Heart left ventricle (tissue), 16 donors: ENCODE results near the gene KCNIP3. TPM values are rescaled to one million over a fixed set of nuclear protein-coding genes. Genes with fewer than 3 reads are reported as not detected.

ENCODE experiments used
- ATAC-seq, 4 donors: fragments of 200-7000 bp; cut with Tn5 transposase; one replicate each; pipeline ENCODE4 v1.9.1; 2020 to 2022; ENCODE audit warnings: moderate library complexity in 4 of 4, mild to moderate bottlenecking in 3 of 4, moderate number of reproducible peaks in 1 of 4
- DNase-seq, 5 donors: peaks; one replicate each; pipeline ENCODE4 v3.0.0-alpha.2; 2020
- H3K27ac ChIP-seq, 12 donors: fragments of 200-600 bp; sonication (generic) in 4 of 12; one replicate each; pipeline versions ENCODE4 v1.5.0 to v1.8.0; 2016 to 2022; ENCODE audit warnings: mild to moderate bottlenecking in 2 of 12
- H3K27me3 ChIP-seq, 9 donors: fragments of 200-600 bp; sonication (generic) in 2 of 9; one replicate each; pipeline versions ENCODE4 v1.5.1 to v1.8.0; 2016 to 2022; ENCODE audit warnings: mild to moderate bottlenecking in 3 of 9
- H3K36me3 ChIP-seq, 9 donors: fragments of 200-600 bp; sonication (generic) in 2 of 9; one replicate each; pipeline versions ENCODE4 v1.5.0 to v1.8.0; 2018 to 2022; ENCODE audit warnings: mild to moderate bottlenecking in 2 of 9
- H3K4me1 ChIP-seq, 12 donors: fragments of 200-600 bp; sonication (generic) in 4 of 12; one replicate each; pipeline versions ENCODE4 v1.5.0 to v1.8.0; 2016 to 2022; ENCODE audit warnings: mild to moderate bottlenecking in 3 of 12
- H3K4me3 ChIP-seq, 12 donors: fragments of 200-600 bp; sonication (generic) in 4 of 12; one replicate each; pipeline versions ENCODE4 v1.5.0 to v1.8.0; 2017 to 2022; ENCODE audit warnings: mild to moderate bottlenecking in 9 of 12, moderate library complexity in 4 of 12
- H3K9me3 ChIP-seq, 12 donors: fragments of 200-600 bp; sonication (generic) in 4 of 12; one replicate each; pipeline versions ENCODE4 v1.5.0 to v1.8.0; 2016 to 2022; ENCODE audit warnings: mild to moderate bottlenecking in 1 of 12
- POLR2A ChIP-seq, 2 donors: fragments of 450-650 bp; IDR thresholded peaks; one replicate each; pipeline ENCODE4 v1.6.1; 2017; ENCODE audit warnings: antibody characterized with exemption in 2 of 2, mild to moderate bottlenecking in 2 of 2, moderate library complexity in 2 of 2
- WGBS, 4 donors: extraction: QIAGEN DNeasy Blood & Tissue Kit in 2 of 4; methylation state at CpG; one replicate each; pipeline versions ENCODE4 v1.1.5 to v1.1.7; 2013 to 2018; 5-methylcytosine and 5-hydroxymethylcytosine counted together
- intact Hi-C, 10 donors: fragments of 100-400 bp; cut with DNase I; formaldehyde crosslinking; loops; one replicate each; pipeline versions ENCODE4 v1.11.1 to v1.14.2; 2022
- polyA plus RNA-seq, 2 donors: library from polyadenylated mRNA; stranded (reverse); fragments of 200-250 nt; gene quantifications; one replicate each; pipeline ENCODE4 v1.2.3, GENCODE V29; 2013
- total RNA-seq, 9 donors: library from RNA; depleted of rRNA in 2 of 9; stranded (reverse); fragments of >200 nt in 2 of 9; fragmentation: NEBNext Ultra II Directional in 3 of 9; extraction: Animal tissue kit (Norgen Biotek cat#: 25700) in 3 of 9; gene quantifications; one replicate each; pipeline versions ENCODE4 v1.1.0 to v1.2.4, GENCODE V29; 2016 to 2023
- TF ChIP-seq, protein P1 (sequence below), 12 donors: fragments of 200-600 bp; sonication (generic) in 4 of 12; IDR thresholded peaks; one replicate each; pipeline versions ENCODE4 v1.5.0 to v1.8.0; 2018 to 2022; ENCODE audit warnings: antibody characterized with exemption in 12 of 12, mild to moderate bottlenecking in 5 of 12
- donor health status: ischemic (EF 13 %, LVEDD 7.1; RV severe dilation, severe dysfunction).
- donor health status: healthy with polysubstance abuse.
- donor health status: DM: no; HTN: yes; CAD: no.
- donor health status: DM: no; HTN: no; CAD: no.
- donor health status: ischemic (EF 25% LVEDD 6.9; RV normal size, moderate dysfunction).
- donor health status: ischemic (EF 25% LVEDD 5.7; RV mildly dilated, moderate dysfunction).
- donor health status: healthy.
- donor health status: DM: yes; HTN: yes; CAD: no.
- donor health status: ischemic (EF 35%, LVEDD 5.7; RV mildly dilated, moderate dysfunction).
- donor health status: nonischemic (EF 11% LVEDD 7.7; RV severe dilation, severe dysfunction).
- donor health status: DM: yes; HTN: yes; CAD: no.
- donor health status: PGD.
- donor health status: ischemic (EF 29% LVEDD 5.4; RV normal size, mild dysfunction).
- donor health status: nonischemic (EF 23%, LVEDD 6.1; RV moderate dilation, normal function).

The KCNIP3 gene
- total and polyA plus RNA-seq, 11 donors, result 2.7 to 8.3 (median 4.0) TPM

DNA sequence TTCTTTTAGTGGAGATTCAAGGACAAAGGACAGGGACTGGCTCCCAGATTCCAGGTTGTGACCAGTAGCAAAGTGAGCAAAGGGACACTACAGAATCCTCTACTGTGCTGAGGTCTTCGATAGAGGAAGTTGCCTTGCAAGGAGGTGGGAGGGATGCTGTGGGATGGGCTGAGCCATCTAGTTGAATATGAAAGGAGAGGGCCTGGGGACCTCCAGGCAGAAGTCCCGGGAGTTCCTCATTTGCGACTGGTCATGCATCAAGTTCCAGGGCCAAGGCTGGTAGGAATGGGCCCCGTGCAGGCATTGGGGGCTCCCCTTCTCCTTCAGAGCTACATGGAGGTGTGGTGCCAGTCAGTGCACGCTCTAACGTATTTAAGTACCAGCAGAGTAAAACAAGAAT lies 35.5 kb upstream of the KCNIP3 start:
- TF ChIP-seq, protein P1, sequence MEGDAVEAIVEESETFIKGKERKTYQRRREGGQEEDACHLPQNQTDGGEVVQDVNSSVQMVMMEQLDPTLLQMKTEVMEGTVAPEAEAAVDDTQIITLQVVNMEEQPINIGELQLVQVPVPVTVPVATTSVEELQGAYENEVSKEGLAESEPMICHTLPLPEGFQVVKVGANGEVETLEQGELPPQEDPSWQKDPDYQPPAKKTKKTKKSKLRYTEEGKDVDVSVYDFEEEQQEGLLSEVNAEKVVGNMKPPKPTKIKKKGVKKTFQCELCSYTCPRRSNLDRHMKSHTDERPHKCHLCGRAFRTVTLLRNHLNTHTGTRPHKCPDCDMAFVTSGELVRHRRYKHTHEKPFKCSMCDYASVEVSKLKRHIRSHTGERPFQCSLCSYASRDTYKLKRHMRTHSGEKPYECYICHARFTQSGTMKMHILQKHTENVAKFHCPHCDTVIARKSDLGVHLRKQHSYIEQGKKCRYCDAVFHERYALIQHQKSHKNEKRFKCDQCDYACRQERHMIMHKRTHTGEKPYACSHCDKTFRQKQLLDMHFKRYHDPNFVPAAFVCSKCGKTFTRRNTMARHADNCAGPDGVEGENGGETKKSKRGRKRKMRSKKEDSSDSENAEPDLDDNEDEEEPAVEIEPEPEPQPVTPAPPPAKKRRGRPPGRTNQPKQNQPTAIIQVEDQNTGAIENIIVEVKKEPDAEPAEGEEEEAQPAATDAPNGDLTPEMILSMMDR (IDR thresholded peaks at IDR 0.05), result no peak
- no peak for TF ChIP-seq POLR2A (IDR thresholded peaks at IDR 0.05)
- ATAC-seq (no peak), DNase-seq (no peak)
- WGBS, 4 donors, result 70 to 82% (median 74%) methylated on average over 6 of the region's 6 CpGs
- no peaks in the 10 kb centered on the region for H3K27me3 ChIP-seq
- H3K4me3 ChIP-seq, result no peak overlapping the region
- intact Hi-C loops, result no loop called here
- H3K9me3 ChIP-seq, result peaks cover 0 to 9% (median 0%) of the 10 kb centered on the region in 12 donors
- H3K27ac ChIP-seq, result no peak overlapping the region
- H3K36me3 ChIP-seq, result no peaks in the 10 kb centered on the region
- H3K4me1 ChIP-seq, result peaks cover 0 to 2% (median 0%) of the 10 kb centered on the region in 12 donors

DNA sequence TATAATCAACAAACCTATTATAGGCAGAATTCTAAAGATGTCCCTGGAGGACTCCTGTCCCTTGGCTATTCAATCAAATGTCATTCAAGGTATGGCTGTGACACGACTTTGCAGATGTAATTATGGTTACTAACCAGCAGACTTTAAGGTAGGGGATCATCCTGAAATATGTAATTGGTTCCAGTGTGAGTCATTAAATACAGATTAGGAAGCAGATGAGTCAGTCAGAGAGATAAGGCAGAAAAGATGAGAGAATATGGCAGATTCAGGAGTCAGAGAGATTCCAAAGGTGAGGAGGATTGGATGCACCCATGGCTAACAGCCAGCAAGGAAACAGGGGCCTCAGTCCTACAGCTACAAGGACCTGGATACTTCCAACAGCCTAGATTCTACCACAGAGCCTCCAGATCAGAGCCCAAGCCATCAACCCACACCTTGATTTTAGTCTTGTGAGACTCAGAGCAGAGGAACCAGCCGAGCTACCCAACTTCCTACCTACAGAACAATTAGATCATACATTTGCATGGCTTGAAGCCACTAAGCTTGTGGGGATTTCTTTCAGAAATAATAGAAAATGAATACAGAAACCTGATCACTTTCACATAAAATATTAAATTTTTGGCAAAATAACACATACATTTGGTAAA lies 34.1 kb upstream of the KCNIP3 start:
- DNase-seq (no peak), ATAC-seq (no peak)
- no peaks in the 10 kb centered on the region for H3K27me3 ChIP-seq
- H3K36me3 ChIP-seq, result no peaks in the 10 kb centered on the region
- 72 to 79% (median 74%) methylated on average over 2 of the region's 2 CpGs for WGBS, 4 donors
- no peak overlapping the region for H3K27ac ChIP-seq
- no peaks in the 10 kb centered on the region for H3K9me3 ChIP-seq
- no peak overlapping the region for H3K4me3 ChIP-seq
- H3K4me1 ChIP-seq, result peaks cover 0 to 2% (median 0%) of the 10 kb centered on the region in 12 donors
- intact Hi-C loops, result no loop called here
- no peak for TF ChIP-seq POLR2A (IDR thresholded peaks at IDR 0.05)
- TF ChIP-seq, protein P1 (IDR thresholded peaks at IDR 0.05), result no peak

DNA sequence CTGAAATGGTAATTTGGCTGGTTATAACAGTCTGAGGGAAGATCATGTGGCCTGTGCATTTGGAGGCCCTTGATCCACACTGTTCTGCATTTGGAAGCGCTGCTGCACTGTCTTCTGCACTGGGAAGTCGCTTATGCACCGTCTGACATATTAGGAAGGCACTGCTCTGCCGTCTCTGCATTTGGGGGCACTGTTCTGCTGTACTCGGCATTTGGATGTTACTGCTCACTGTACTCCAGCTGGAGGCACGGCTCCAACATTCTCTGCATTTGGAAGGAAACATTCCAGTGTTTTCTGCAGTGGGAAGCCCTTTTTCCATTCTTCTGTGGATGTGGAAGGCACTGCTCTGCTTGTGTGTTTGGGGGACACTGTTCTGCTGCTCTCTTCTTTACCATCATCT lies 32.5 kb upstream of the KCNIP3 start:
- peaks cover 0 to 2% (median 0%) of the 10 kb centered on the region in 12 donors for H3K4me1 ChIP-seq
- no peak overlapping the region for H3K27ac ChIP-seq
- 39 to 50% (median 48%) methylated on average over 4 to 6 of the region's 6 CpGs for WGBS, 4 donors
- intact Hi-C loops, result no loop called here
- ATAC-seq, result peak in 1 of 4 donors; percentile 40
- TF ChIP-seq, protein P1 (IDR thresholded peaks at IDR 0.05), result no peak
- no peak for TF ChIP-seq POLR2A (IDR thresholded peaks at IDR 0.05)
- H3K9me3 ChIP-seq, result no peaks in the 10 kb centered on the region
- peak in 2 of 5 donors; percentile 2 to 8 for DNase-seq
- no peaks in the 10 kb centered on the region for H3K36me3 ChIP-seq
- H3K4me3 ChIP-seq, result no peak overlapping the region
- H3K27me3 ChIP-seq, result no peaks in the 10 kb centered on the region

DNA sequence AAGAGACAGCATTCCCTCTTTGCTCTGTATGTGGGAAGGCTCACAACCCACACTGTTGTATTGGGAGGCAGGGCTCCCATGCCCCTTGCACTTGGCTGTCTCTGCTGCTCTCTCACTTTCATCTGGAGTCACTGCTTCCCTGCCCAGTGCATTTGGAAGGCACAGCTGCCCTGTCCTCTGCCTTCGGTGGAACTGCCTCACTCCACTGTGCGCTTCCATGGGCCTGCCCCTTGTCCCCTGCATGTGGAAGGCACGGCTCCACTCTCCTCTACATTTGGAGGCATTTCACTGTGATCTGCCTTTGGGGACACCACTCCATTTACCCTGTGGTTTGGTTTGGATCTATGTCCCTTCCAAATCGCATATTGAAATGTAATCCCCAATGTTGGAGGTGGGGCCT lies 32.0 kb upstream of the KCNIP3 start:
- 76 to 91% (median 83%) methylated on average over 4 of the region's 4 CpGs for WGBS, 4 donors
- H3K27ac ChIP-seq, result no peak overlapping the region
- no peaks in the 10 kb centered on the region for H3K27me3 ChIP-seq
- H3K4me1 ChIP-seq, result peaks cover 0 to 2% (median 0%) of the 10 kb centered on the region in 12 donors
- intact Hi-C loops, result no loop called here
- H3K4me3 ChIP-seq, result no peak overlapping the region
- TF ChIP-seq POLR2A (IDR thresholded peaks at IDR 0.05), result no peak
- TF ChIP-seq, protein P1 (IDR thresholded peaks at IDR 0.05), result no peak
- no peaks in the 10 kb centered on the region for H3K9me3 ChIP-seq
- no peak for ATAC-seq
- peak in 1 of 5 donors; percentile 3 for DNase-seq
- no peaks in the 10 kb centered on the region for H3K36me3 ChIP-seq
